PC-9 (cell line): ENCODE results near the gene STEAP1B.

Source experiments
- EZH2 ChIP-seq: fragments of 200-600 bp; sonication (generic); IDR thresholded peaks from 2 replicates; pipeline ENCODE4 v1.8.0; 2017; ENCODE audit warnings: antibody characterized with exemption, low read depth
- TF ChIP-seq, protein P1 (sequence below): fragments of 200-600 bp; sonication (generic); conservative IDR thresholded peaks from 2 replicates; pipeline ENCODE4 v1.6.1; 2017; ENCODE audit warnings: mixed run types, antibody characterized with exemption, mild to moderate bottlenecking, moderate library complexity

DNA sequence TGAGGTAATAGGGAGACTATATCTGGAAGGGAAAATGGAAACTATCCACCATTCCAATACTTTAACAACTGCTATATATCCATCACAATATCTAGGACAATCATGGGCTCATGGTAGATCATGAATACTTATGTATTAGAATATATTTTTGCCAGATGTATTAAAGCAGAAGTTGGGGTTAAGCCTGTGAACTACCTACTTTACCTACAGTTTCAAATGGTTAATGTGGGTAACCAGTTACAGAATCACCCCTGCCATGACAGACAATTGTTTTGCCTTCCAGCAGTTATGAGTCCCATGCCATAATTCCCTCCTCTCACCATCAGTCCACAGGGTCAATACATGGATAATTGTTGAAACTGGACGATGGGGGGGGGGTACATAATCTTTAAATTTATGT lies 113.1 kb downstream of the STEAP1B start:
- TF ChIP-seq EZH2: no peak
- TF ChIP-seq, protein P1, sequence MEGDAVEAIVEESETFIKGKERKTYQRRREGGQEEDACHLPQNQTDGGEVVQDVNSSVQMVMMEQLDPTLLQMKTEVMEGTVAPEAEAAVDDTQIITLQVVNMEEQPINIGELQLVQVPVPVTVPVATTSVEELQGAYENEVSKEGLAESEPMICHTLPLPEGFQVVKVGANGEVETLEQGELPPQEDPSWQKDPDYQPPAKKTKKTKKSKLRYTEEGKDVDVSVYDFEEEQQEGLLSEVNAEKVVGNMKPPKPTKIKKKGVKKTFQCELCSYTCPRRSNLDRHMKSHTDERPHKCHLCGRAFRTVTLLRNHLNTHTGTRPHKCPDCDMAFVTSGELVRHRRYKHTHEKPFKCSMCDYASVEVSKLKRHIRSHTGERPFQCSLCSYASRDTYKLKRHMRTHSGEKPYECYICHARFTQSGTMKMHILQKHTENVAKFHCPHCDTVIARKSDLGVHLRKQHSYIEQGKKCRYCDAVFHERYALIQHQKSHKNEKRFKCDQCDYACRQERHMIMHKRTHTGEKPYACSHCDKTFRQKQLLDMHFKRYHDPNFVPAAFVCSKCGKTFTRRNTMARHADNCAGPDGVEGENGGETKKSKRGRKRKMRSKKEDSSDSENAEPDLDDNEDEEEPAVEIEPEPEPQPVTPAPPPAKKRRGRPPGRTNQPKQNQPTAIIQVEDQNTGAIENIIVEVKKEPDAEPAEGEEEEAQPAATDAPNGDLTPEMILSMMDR: no peak
